Suppressor macrophage treated with lipopolysaccharide for 1 hour (primary cell): ENCODE measurements around the gene CDC14A.
"Not testable (repeated sequence)": the region's sequence is repeated elsewhere in the genome, so short reads cannot be mapped to it uniquely, and the experiment has no call there.

Experiments
- DNase-seq, 3 donors: peaks; one replicate each; pipeline ENCODE4 v3.0.0-alpha.2; 2020 to 2022

Gene CDC14A

GRCh38 chr1:100352267-100353070 lies at the start of gene CDC14A:
Gene CDC14A, plus strand, starts transcription at chr1:100352506. Its CDS starts 449 bp downstream, at chr1:100352955.
- DNase-seq, result peak; percentile 94 to 97 (median 95)

GRCh38 chr1:100302739-100303138 lies 49.6 kb upstream of the CDC14A start:
- DNase-seq, result no peak

- no peak for DNase-seq
Observed at GRCh38 chr1:100304227-100304626, 48.1 kb upstream of the CDC14A start.

GRCh38 chr1:100304921-100305320 lies 47.4 kb upstream of the CDC14A start:
- DNase-seq, result no peak

GRCh38 chr1:100305954-100306353 lies 46.4 kb upstream of the CDC14A start:
- DNase-seq, result no peak

- DNase-seq, result peak in 1 of 3 donors; percentile 14
Observed at GRCh38 chr1:100306735-100307313, 45.5 kb upstream of the CDC14A start.

GRCh38 chr1:100308777-100309176 lies 43.5 kb upstream of the CDC14A start:
- peak; percentile 34 to 79 (median 73) for DNase-seq

GRCh38 chr1:100309863-100310262 lies 42.4 kb upstream of the CDC14A start:
- no peak for DNase-seq

GRCh38 chr1:100313382-100313781 lies 38.9 kb upstream of the CDC14A start:
- DNase-seq, result no peak

GRCh38 chr1:100316622-100317021 lies 35.7 kb upstream of the CDC14A start:
- no peak for DNase-seq

- no peak for DNase-seq
Observed at GRCh38 chr1:100320311-100321099, 31.8 kb upstream of the CDC14A start.

- DNase-seq, result no peak
Observed at GRCh38 chr1:100321100-100321493, 31.2 kb upstream of the CDC14A start.

GRCh38 chr1:100321506-100321905 lies 30.8 kb upstream of the CDC14A start:
- DNase-seq, result no peak

GRCh38 chr1:100322436-100323211 lies 29.7 kb upstream of the CDC14A start:
- DNase-seq, result no peak

- DNase-seq, result no peak
Observed at GRCh38 chr1:100323419-100324106, 28.7 kb upstream of the CDC14A start.

GRCh38 chr1:100325415-100326324 lies 26.6 kb upstream of the CDC14A start:
- no peak for DNase-seq

- DNase-seq, result not testable (repeated sequence)
Observed at GRCh38 chr1:100326325-100326670, 26.0 kb upstream of the CDC14A start.

- peak in 1 of 3 donors; percentile 16 for DNase-seq
Observed at GRCh38 chr1:100328133-100328532, 24.2 kb upstream of the CDC14A start.

- not testable (repeated sequence) for DNase-seq
Observed at GRCh38 chr1:100331146-100331545, 21.2 kb upstream of the CDC14A start.

GRCh38 chr1:100332331-100332730 lies 20.0 kb upstream of the CDC14A start:
- no peak for DNase-seq

- no peak for DNase-seq
Observed at GRCh38 chr1:100335436-100335835, 16.9 kb upstream of the CDC14A start.
